ENCODE data around the gene CRELD2. TPM values are rescaled to one million over a fixed set of nuclear protein-coding genes. Genes with fewer than 3 reads are reported as not detected.

CRELD2 gene
- total and polyA plus RNA-seq, 2 of the 13 experiments (the other 11 are each of a cell fraction or from before 2014, with no cell fraction given), result 17.2 to 44.7 TPM

DNA sequence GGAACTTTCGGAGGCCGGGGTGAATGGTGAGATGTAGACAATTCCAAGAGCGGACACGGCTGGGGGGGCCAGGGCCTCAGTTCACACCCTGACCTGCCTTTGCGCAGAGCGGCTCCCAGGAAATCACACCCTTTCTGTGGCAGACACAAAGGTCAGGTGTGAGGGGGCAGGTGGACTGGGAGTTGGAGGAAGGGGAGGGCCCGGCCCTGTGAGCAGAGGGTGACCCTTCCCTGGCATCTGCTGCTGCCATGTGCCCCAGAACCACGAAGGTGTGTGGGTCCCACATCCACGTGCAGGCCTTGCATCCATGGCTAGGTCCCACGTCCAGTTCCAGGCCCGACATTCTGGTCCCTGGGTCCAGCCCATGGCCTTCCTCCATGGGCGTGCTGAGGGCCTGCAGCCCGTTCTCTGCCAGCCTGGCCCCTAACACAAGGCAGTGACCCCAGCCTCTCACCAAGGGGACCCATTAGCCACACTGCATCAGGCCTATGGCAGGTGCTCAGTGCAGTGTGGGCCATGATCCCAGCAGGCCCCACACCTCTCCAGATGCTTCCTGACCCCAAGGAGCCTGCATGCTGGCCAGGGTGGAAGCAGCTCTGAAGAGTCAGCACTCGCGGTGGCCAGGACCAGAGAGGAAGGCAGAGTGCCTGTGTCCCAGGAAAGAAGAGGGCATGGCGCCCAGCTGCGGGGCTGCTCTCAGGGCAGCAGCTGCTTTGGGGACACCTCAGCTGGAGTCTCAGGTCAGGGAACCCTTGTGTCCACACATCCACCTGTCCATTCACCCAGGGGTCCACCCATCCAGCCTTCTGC is 23.3 kb downstream of the CRELD2 start (continued):
- TF ChIP-seq RXRB (CRISPR knock-in tag; IDR thresholded peaks at IDR 0.05; ENCODE audit: borderline replicate concordance) (peak; percentile 41; the same call in 1 of the 2 replicates), ATF7 (IDR thresholded peaks at IDR 0.05) (no peak), ATF7 (CRISPR knock-in tag; IDR thresholded peaks at IDR 0.05) (no peak), KDM5B (CRISPR knock-in tag; IDR thresholded peaks at IDR 0.05; ENCODE audit: borderline replicate concordance) (peak; percentile 61; the same call in 1 of the 2 replicates), NCOA2 (CRISPR knock-in tag; IDR thresholded peaks at IDR 0.05) (no peak), MBD4 (IDR thresholded peaks at IDR 0.05; ENCODE audit: borderline replicate concordance, low read length) (no peak), ZFP41 (CRISPR knock-in tag; IDR thresholded peaks at IDR 0.05; ENCODE audit: borderline replicate concordance) (peak; percentile 90; the same call in 1 of the 2 replicates), SP1 (IDR thresholded peaks at IDR 0.05) (no peak), SP1 (CRISPR knock-in tag; IDR thresholded peaks at IDR 0.05) (no peak; the same call in 1 of the 2 replicates), MXD4 (CRISPR knock-in tag; IDR thresholded peaks at IDR 0.05) (no peak), TBX2 (CRISPR knock-in tag; IDR thresholded peaks at IDR 0.05; ENCODE audit: borderline replicate concordance) (peak; percentile 84; the same call in 1 of the 2 replicates), SOX13 (IDR thresholded peaks at IDR 0.05) (0 out of 2 replicates have a peak, but pooled peaks have one; percentile 25), SOX13 (CRISPR knock-in tag; conservative IDR thresholded peaks at IDR 0.05 in 1 of 2, IDR thresholded peaks at IDR 0.05 in 1 of 2) (peak in 1 of 2 experiments; percentile 68; a peak in 1 of 4 replicates), ZNF282 (IDR thresholded peaks at IDR 0.05; ENCODE audit: partially characterized antibody) (no peak), ZNF607 (CRISPR knock-in tag; IDR thresholded peaks at IDR 0.05; ENCODE audit: borderline replicate concordance) (peak; percentile 30; the same call in 1 of the 2 replicates), ESRRA (CRISPR knock-in tag; IDR thresholded peaks at IDR 0.05; ENCODE audit: low read depth) (no peak), HDAC1 (CRISPR knock-in tag; IDR thresholded peaks at IDR 0.05) (0 out of 2 replicates have a peak, but pooled peaks have one; percentile 16), TEAD3 (CRISPR knock-in tag; optimal IDR thresholded peaks at IDR 0.05; ENCODE audit: borderline replicate concordance) (peak; percentile 64), MYNN (CRISPR knock-in tag; IDR thresholded peaks at IDR 0.05; ENCODE audit: low read depth) (no peak), ZNF224 (CRISPR knock-in tag; IDR thresholded peaks at IDR 0.05) (no peak), FOXJ3 (CRISPR knock-in tag; IDR thresholded peaks at IDR 0.05; ENCODE audit: borderline replicate concordance) (no peak)
- TF ChIP-seq, protein P1, sequence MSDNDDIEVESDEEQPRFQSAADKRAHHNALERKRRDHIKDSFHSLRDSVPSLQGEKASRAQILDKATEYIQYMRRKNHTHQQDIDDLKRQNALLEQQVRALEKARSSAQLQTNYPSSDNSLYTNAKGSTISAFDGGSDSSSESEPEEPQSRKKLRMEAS (IDR thresholded peaks at IDR 0.05), result peak; percentile 91
- TF ChIP-seq, protein P2, sequence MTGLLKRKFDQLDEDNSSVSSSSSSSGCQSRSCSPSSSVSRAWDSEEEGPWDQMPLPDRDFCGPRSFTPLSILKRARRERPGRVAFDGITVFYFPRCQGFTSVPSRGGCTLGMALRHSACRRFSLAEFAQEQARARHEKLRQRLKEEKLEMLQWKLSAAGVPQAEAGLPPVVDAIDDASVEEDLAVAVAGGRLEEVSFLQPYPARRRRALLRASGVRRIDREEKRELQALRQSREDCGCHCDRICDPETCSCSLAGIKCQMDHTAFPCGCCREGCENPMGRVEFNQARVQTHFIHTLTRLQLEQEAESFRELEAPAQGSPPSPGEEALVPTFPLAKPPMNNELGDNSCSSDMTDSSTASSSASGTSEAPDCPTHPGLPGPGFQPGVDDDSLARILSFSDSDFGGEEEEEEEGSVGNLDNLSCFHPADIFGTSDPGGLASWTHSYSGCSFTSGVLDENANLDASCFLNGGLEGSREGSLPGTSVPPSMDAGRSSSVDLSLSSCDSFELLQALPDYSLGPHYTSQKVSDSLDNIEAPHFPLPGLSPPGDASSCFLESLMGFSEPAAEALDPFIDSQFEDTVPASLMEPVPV (CRISPR knock-in tag; IDR thresholded peaks at IDR 0.05), result 0 out of 2 replicates have a peak, but pooled peaks have one; percentile 55
- TF ChIP-seq, protein P3, sequence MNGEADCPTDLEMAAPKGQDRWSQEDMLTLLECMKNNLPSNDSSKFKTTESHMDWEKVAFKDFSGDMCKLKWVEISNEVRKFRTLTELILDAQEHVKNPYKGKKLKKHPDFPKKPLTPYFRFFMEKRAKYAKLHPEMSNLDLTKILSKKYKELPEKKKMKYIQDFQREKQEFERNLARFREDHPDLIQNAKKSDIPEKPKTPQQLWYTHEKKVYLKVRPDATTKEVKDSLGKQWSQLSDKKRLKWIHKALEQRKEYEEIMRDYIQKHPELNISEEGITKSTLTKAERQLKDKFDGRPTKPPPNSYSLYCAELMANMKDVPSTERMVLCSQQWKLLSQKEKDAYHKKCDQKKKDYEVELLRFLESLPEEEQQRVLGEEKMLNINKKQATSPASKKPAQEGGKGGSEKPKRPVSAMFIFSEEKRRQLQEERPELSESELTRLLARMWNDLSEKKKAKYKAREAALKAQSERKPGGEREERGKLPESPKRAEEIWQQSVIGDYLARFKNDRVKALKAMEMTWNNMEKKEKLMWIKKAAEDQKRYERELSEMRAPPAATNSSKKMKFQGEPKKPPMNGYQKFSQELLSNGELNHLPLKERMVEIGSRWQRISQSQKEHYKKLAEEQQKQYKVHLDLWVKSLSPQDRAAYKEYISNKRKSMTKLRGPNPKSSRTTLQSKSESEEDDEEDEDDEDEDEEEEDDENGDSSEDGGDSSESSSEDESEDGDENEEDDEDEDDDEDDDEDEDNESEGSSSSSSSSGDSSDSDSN (CRISPR knock-in tag; IDR thresholded peaks at IDR 0.05), result peak; percentile 47; the same call in 1 of the 2 replicates
- TF ChIP-seq, protein P4, sequence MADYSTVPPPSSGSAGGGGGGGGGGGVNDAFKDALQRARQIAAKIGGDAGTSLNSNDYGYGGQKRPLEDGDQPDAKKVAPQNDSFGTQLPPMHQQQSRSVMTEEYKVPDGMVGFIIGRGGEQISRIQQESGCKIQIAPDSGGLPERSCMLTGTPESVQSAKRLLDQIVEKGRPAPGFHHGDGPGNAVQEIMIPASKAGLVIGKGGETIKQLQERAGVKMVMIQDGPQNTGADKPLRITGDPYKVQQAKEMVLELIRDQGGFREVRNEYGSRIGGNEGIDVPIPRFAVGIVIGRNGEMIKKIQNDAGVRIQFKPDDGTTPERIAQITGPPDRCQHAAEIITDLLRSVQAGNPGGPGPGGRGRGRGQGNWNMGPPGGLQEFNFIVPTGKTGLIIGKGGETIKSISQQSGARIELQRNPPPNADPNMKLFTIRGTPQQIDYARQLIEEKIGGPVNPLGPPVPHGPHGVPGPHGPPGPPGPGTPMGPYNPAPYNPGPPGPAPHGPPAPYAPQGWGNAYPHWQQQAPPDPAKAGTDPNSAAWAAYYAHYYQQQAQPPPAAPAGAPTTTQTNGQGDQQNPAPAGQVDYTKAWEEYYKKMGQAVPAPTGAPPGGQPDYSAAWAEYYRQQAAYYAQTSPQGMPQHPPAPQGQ (CRISPR knock-in tag; IDR thresholded peaks at IDR 0.05; ENCODE audit: borderline replicate concordance), result no peak

All from HepG2 (cell line).